CD4-positive, alpha-beta T cell treated with Interleukin-21 for 1 hour (primary cell): Measurements from ENCODE around the gene SLC24A4.

Experiments used
- DNase-seq: peaks from one replicate; pipeline ENCODE4 v3.0.0-alpha.2; 2020

The SLC24A4 gene

GRCh38 chr14:92316937-92317336, 6.0 kb upstream of the SLC24A4 start:
- DNase-seq: no peak

GRCh38 chr14:92317511-92317910, 5.5 kb upstream of the SLC24A4 start:
- no peak for DNase-seq

GRCh38 chr14:92321701-92322100, 1.3 kb upstream of the SLC24A4 start:
- DNase-seq: no peak

GRCh38 chr14:92322516-92322915, 449 bp upstream of the SLC24A4 start:
- DNase-seq: no peak

GRCh38 chr14:92323916-92324818, 1.2 kb downstream of the SLC24A4 start:
- no peak for DNase-seq

- DNase-seq: no peak
Observed at GRCh38 chr14:92325835-92326234, 2.9 kb downstream of the SLC24A4 start.

- DNase-seq: no peak
Observed at GRCh38 chr14:92328664-92329255, 5.8 kb downstream of the SLC24A4 start.

GRCh38 chr14:92334050-92334449, 11.1 kb downstream of the SLC24A4 start:
- no peak for DNase-seq

GRCh38 chr14:92336363-92336762, 13.4 kb downstream of the SLC24A4 start:
- no peak for DNase-seq

GRCh38 chr14:92339426-92339825, 16.5 kb downstream of the SLC24A4 start:
- no peak for DNase-seq

GRCh38 chr14:92340071-92340470, 17.1 kb downstream of the SLC24A4 start:
- no peak for DNase-seq

- no peak for DNase-seq
Observed at GRCh38 chr14:92340931-92341330, 18.0 kb downstream of the SLC24A4 start.

GRCh38 chr14:92341791-92342190, 18.8 kb downstream of the SLC24A4 start:
- DNase-seq: no peak

GRCh38 chr14:92348154-92348553, 25.2 kb downstream of the SLC24A4 start:
- no peak for DNase-seq

GRCh38 chr14:92351750-92352149, 28.8 kb downstream of the SLC24A4 start:
- no peak for DNase-seq

GRCh38 chr14:92352158-92352985, 29.4 kb downstream of the SLC24A4 start:
- DNase-seq: no peak

GRCh38 chr14:92353447-92353846, 30.5 kb downstream of the SLC24A4 start:
- no peak for DNase-seq

- no peak for DNase-seq
Observed at GRCh38 chr14:92356677-92357076, 33.7 kb downstream of the SLC24A4 start.

- DNase-seq: no peak
Observed at GRCh38 chr14:92360651-92361370, 37.8 kb downstream of the SLC24A4 start.

GRCh38 chr14:92362781-92363235, 39.8 kb downstream of the SLC24A4 start:
- DNase-seq: no peak

- no peak for DNase-seq
Observed at GRCh38 chr14:92366237-92366636, 43.3 kb downstream of the SLC24A4 start.

- no peak for DNase-seq
Observed at GRCh38 chr14:92368001-92368400, 45.0 kb downstream of the SLC24A4 start.

GRCh38 chr14:92369097-92369496, 46.1 kb downstream of the SLC24A4 start:
- DNase-seq: no peak
